Astrocyte (in vitro differentiated cells and primary cell): Measurements from ENCODE around the gene CXCR5. TPM values are rescaled to one million over a fixed set of nuclear protein-coding genes. Genes with fewer than 3 reads are reported as not detected.

Experiments
- DNase-seq: peaks from one replicate; pipeline ENCODE4 v3.0.0-alpha.2; 2010; ENCODE audit warnings: low read depth
- FAIRE-seq: peaks from 2 replicates; lab custom pipeline; 2011; peaks lifted over from hg19 to GRCh38; lab: Jason Lieb, UNC
- H2AFZ ChIP-seq: 2 replicates; pipeline ENCODE4 v1.6.0; 2012; ENCODE audit warnings: low read depth, low read length, inconsistent platforms
- H3K27ac ChIP-seq: 2 replicates; pipeline ENCODE4 v1.5.1; 2011; ENCODE audit warnings: low read depth, low read length, inconsistent platforms
- H3K27me3 ChIP-seq: 2 replicates; pipeline ENCODE4 v1.6.0; 2011; ENCODE audit warnings: low read length, inconsistent platforms; ENCODE audit not compliant: insufficient read depth
- H3K36me3 ChIP-seq: 2 replicates; pipeline ENCODE4 v1.5.1; 2011; ENCODE audit warnings: low read length, inconsistent platforms; ENCODE audit not compliant: insufficient read depth
- H3K4me1 ChIP-seq: 2 replicates; pipeline ENCODE4 v1.5.1; 2011; ENCODE audit warnings: low read length, inconsistent platforms; ENCODE audit not compliant: insufficient read depth
- H3K4me2 ChIP-seq: 2 replicates; pipeline ENCODE4 v1.6.0; 2012; ENCODE audit warnings: low read length, inconsistent platforms
- H3K4me3 ChIP-seq: 2 replicates; pipeline ENCODE4 v1.5.1; 2011; ENCODE audit warnings: low read depth, mild to moderate bottlenecking, low read length, inconsistent platforms; ENCODE audit not compliant: insufficient read depth
- H3K79me2 ChIP-seq: 2 replicates; pipeline ENCODE4 v1.6.0; 2012; ENCODE audit warnings: mild to moderate bottlenecking, low read length, inconsistent platforms; ENCODE audit not compliant: insufficient read depth
- H3K9ac ChIP-seq: 2 replicates; pipeline ENCODE4 v1.6.0; 2012; ENCODE audit warnings: mild to moderate bottlenecking, low read length, inconsistent platforms
- H3K9me3 ChIP-seq: 2 replicates; pipeline ENCODE4 v1.5.1; 2012; ENCODE audit warnings: low read depth, mild to moderate bottlenecking, low read length, inconsistent platforms; ENCODE audit not compliant: insufficient read depth
- H4K20me1 ChIP-seq: 2 replicates; pipeline ENCODE4 v1.6.0; 2012; ENCODE audit warnings: low read length, inconsistent platforms; ENCODE audit not compliant: insufficient read depth
- H3K27ac Mint-ChIP-seq: one replicate; pipeline ENCODE4 v1.8.0; 2021; ENCODE audit warnings: mild to moderate bottlenecking, mixed read lengths; ENCODE audit not compliant: unreplicated experiment
- H3K27me3 Mint-ChIP-seq: one replicate; pipeline ENCODE4 v1.8.0; 2021; ENCODE audit warnings: low read depth, mixed read lengths; ENCODE audit not compliant: unreplicated experiment
- H3K36me3 Mint-ChIP-seq: one replicate; pipeline ENCODE4 v1.8.0; 2021; ENCODE audit warnings: low read depth, mixed read lengths; ENCODE audit not compliant: unreplicated experiment
- H3K4me1 Mint-ChIP-seq: one replicate; pipeline ENCODE4 v1.8.0; 2021; ENCODE audit warnings: low read depth, mixed read lengths; ENCODE audit not compliant: unreplicated experiment
- H3K4me3 Mint-ChIP-seq: one replicate; pipeline ENCODE4 v1.8.0; 2021; ENCODE audit warnings: mild to moderate bottlenecking, moderate library complexity, mixed read lengths; ENCODE audit not compliant: unreplicated experiment
- H3K9me3 Mint-ChIP-seq: one replicate; pipeline ENCODE4 v1.8.0; 2021; ENCODE audit warnings: mild to moderate bottlenecking, mixed read lengths; ENCODE audit not compliant: unreplicated experiment
- EZH2 ChIP-seq: IDR thresholded peaks from 2 replicates; pipeline ENCODE4 v1.6.1; 2012; ENCODE audit warnings: mild to moderate bottlenecking, low read length, inconsistent platforms; ENCODE audit not compliant: insufficient read depth
- total RNA-seq: library from RNA; stranded (reverse); gene quantifications from 2 replicates; pipeline ENCODE4 v1.2.1, GENCODE V29; 2021
- TF ChIP-seq, protein P1 (sequence below): IDR thresholded peaks from 2 replicates; pipeline ENCODE4 v1.5.1; 2011; ENCODE audit warnings: low read depth, mild to moderate bottlenecking, inconsistent platforms, low read length, moderate library complexity; ENCODE audit not compliant: insufficient read depth

CXCR5 gene
- total RNA-seq, 1 donor from 2014 or later: 0.07 TPM

DNA sequence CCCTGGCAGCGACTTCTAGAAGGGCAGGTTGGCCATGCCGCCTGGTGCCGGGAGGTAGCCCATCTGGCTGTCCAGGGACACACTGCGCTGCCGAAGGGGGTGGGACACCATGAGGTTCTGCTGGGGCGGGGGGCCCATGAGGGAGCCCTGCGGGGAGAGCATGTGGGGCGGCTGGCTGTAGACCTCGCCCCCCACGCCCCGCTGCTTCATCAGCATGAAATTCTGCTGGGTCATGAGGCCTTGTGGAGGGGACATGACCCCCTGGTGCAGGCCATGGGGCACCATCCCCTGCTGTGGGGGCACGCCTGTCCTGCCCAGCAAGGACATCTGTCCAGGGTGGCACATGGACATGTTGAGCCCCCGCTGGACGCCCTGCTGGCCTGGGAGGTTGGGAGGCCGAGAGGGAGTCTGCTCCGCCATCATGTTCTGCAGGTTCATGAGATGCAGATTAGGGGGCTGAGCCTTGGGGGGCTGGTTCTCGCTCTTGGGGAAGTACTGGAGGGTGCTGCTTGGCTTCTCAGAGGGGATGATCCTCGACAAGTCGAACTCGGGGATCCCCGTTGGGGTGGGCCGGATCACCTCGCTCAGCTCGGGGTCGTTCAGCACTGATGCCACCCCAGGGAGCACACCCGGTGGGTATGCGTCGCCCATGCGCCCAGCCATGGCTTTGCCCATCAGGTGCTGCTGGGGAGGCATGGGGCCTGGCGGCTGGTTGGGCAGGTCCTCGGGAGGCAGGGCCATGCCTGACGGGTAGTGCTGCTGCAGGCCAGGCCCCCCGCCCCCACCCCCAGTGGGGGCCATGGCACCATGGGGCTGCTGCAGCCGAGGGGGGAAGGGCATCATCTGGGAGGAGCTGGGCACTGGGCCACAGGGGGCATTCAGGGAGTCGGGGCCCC, 15.0 kb downstream of the CXCR5 start:
- Histone ChIP-seq H3K79me2 (peaks cover 19% of the 10 kb centered on the region), H4K20me1 (peaks cover 44% of the 10 kb centered on the region), H2AFZ (no peak overlapping the region), H3K27me3 (no peaks in the 10 kb centered on the region), H3K4me1 (no peaks in the 10 kb centered on the region), H3K9me3 (no peaks in the 10 kb centered on the region), H3K4me2 (no peak overlapping the region), H3K36me3 (peaks cover 8% of the 10 kb centered on the region), H3K9ac (no peak overlapping the region), H3K27ac (no peak overlapping the region), H3K4me3 (no peak overlapping the region)
- Mint-ChIP-seq H3K9me3 (no peaks in the 10 kb centered on the region), H3K27ac (no peak overlapping the region), H3K4me1 (peaks cover 18% of the 10 kb centered on the region), H3K4me3 (no peak overlapping the region), H3K36me3 (peaks cover 19% of the 10 kb centered on the region), H3K27me3 (no peaks in the 10 kb centered on the region)
- DNase-seq (no peak), FAIRE-seq (no peak)
- TF ChIP-seq EZH2: no peak
- TF ChIP-seq, protein P1, sequence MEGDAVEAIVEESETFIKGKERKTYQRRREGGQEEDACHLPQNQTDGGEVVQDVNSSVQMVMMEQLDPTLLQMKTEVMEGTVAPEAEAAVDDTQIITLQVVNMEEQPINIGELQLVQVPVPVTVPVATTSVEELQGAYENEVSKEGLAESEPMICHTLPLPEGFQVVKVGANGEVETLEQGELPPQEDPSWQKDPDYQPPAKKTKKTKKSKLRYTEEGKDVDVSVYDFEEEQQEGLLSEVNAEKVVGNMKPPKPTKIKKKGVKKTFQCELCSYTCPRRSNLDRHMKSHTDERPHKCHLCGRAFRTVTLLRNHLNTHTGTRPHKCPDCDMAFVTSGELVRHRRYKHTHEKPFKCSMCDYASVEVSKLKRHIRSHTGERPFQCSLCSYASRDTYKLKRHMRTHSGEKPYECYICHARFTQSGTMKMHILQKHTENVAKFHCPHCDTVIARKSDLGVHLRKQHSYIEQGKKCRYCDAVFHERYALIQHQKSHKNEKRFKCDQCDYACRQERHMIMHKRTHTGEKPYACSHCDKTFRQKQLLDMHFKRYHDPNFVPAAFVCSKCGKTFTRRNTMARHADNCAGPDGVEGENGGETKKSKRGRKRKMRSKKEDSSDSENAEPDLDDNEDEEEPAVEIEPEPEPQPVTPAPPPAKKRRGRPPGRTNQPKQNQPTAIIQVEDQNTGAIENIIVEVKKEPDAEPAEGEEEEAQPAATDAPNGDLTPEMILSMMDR: no peak

DNA sequence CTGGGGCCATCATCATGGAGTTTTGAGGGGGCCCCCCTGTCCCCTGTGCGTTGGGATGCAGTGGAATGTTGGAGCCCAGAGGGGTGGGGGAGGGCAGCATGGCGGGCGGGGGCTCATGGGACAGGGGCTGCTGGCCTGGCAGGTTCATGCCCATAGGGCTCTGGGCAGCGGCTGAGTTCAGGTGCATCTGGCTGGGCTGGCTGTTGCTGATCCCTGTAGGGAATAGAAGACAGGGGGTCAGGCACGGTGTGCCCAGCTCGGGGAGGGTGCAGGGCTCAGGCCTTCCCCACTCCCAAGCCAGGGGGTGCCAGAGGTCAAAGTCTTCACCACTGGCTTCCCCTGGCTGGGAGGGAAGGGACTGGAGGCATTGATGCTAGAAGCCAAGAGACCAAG, 15.6 kb downstream of the CXCR5 start:
- Mint-ChIP-seq H3K27ac (no peak overlapping the region), H3K4me1 (peaks cover 18% of the 10 kb centered on the region), H3K36me3 (peaks cover 15% of the 10 kb centered on the region), H3K4me3 (no peak overlapping the region), H3K27me3 (no peaks in the 10 kb centered on the region), H3K9me3 (no peaks in the 10 kb centered on the region)
- no peak overlapping the region for H3K27ac ChIP-seq
- TF ChIP-seq EZH2: no peak
- TF ChIP-seq, protein P1: no peak
- no peaks in the 10 kb centered on the region for H3K4me1 ChIP-seq
- no peak overlapping the region for H3K9ac ChIP-seq
- no peak overlapping the region for H2AFZ ChIP-seq
- H4K20me1 ChIP-seq: peaks cover 47% of the 10 kb centered on the region
- DNase-seq (no peak), FAIRE-seq (no peak)
- peaks cover 10% of the 10 kb centered on the region for H3K36me3 ChIP-seq
- H3K27me3 ChIP-seq: no peaks in the 10 kb centered on the region
- no peak overlapping the region for H3K4me2 ChIP-seq
- H3K4me3 ChIP-seq: no peak overlapping the region
- no peaks in the 10 kb centered on the region for H3K9me3 ChIP-seq
- peaks cover 21% of the 10 kb centered on the region for H3K79me2 ChIP-seq
